Smooth muscle cell (in vitro differentiated cells): ENCODE results near the gene PRRG2. TPM values are rescaled to one million over a fixed set of nuclear protein-coding genes. Genes with fewer than 3 reads are reported as not detected.
"Not testable (repeated sequence)": the region's sequence is repeated elsewhere in the genome, so short reads cannot be mapped to it uniquely, and the experiment has no call there.

Experiments
- DNase-seq: peaks from one replicate; lab custom pipeline; 2025; ENCODE audit not compliant: unreplicated experiment; lab: John Stamatoyannopoulos, UW
- H2AFZ ChIP-seq: fragments of 200-600 bp; sonication (generic); 2 replicates; pipeline ENCODE4 v1.6.0; 2016; ENCODE audit warnings: antibody characterized with exemption, low read depth, mild to moderate bottlenecking
- H3F3A ChIP-seq: fragments of 200-600 bp; sonication (generic); 2 replicates; pipeline ENCODE4 v1.6.0; 2017; ENCODE audit warnings: antibody characterized with exemption, low read depth
- H3K27ac ChIP-seq: fragments of 200-600 bp; sonication (generic); 2 replicates; pipeline ENCODE4 v1.5.1; 2016; ENCODE audit warnings: low read depth, mild to moderate bottlenecking
- H3K27me3 ChIP-seq: fragments of 200-600 bp; sonication (generic); 2 replicates; pipeline ENCODE4 v1.6.1; 2016; ENCODE audit warnings: low read depth, mild to moderate bottlenecking
- H3K36me3 ChIP-seq: fragments of 200-600 bp; sonication (generic); 2 replicates; pipeline ENCODE4 v1.5.1; 2016; ENCODE audit warnings: low read depth
- H3K4me1 ChIP-seq: fragments of 200-600 bp; sonication (generic); 2 replicates; pipeline ENCODE4 v1.5.1; 2016; ENCODE audit warnings: low read depth
- H3K4me2 ChIP-seq: fragments of 200-600 bp; sonication (generic); 2 replicates; pipeline ENCODE4 v1.6.0; 2016; ENCODE audit warnings: mild to moderate bottlenecking
- H3K4me3 ChIP-seq: fragments of 200-600 bp; sonication (generic); 2 replicates; pipeline ENCODE4 v1.5.1; 2016; ENCODE audit warnings: mild to moderate bottlenecking
- H3K79me2 ChIP-seq: fragments of 200-600 bp; sonication (generic); 2 replicates; pipeline ENCODE4 v1.6.0; 2016; ENCODE audit warnings: low read depth, mild to moderate bottlenecking
- H3K9ac ChIP-seq: fragments of 200-600 bp; sonication (generic); 2 replicates; pipeline ENCODE4 v1.6.0; 2016; ENCODE audit warnings: low read depth
- H3K9me3 ChIP-seq: fragments of 200-600 bp; sonication (generic); replicated peaks from 2 replicates; pipeline ENCODE4 v1.5.1; 2016; ENCODE audit warnings: low read depth
- H4K20me1 ChIP-seq: fragments of 200-600 bp; sonication (generic); 2 replicates; pipeline ENCODE4 v1.6.0; 2016; ENCODE audit warnings: low read depth
- CTCF ChIP-seq: fragments of 200-600 bp; sonication (generic); IDR thresholded peaks from 2 replicates; pipeline ENCODE4 v1.5.1; 2017; ENCODE audit warnings: borderline replicate concordance, mild to moderate bottlenecking, antibody characterized with exemption; ENCODE audit not compliant: insufficient read depth, poor library complexity, severe bottlenecking
- WGBS: methylation state at CpG from one replicate; pipeline ENCODE4 v1.1.7; 2016; ENCODE audit warnings: low lambda C conversion rate; 5-methylcytosine and 5-hydroxymethylcytosine counted together
- polyA plus RNA-seq: library from polyadenylated mRNA; unstranded; fragments of >200 nt; fragmentation: Nextera tagmentation; extraction: Ambion mirVana; gene quantifications from 2 replicates; pipeline ENCODE4 v1.2.1, GENCODE V29; 2016
- total RNA-seq: library from RNA; depleted of rRNA; stranded (reverse); fragments of >200 nt; gene quantifications from 2 replicates; pipeline ENCODE4 v1.2.3, GENCODE V29; 2014

PRRG2 gene
- total and polyA plus RNA-seq, 2 experiments from 2014 or later = 0.24 to 13.5 TPM

GRCh38 chr19:49614096-49614833, 33.1 kb downstream of the PRRG2 start:
- no peak for DNase-seq
- TF ChIP-seq CTCF = peak; percentile 6
- H3K4me2 ChIP-seq = peak overlapping the region; percentile 51
- peak overlapping the region; percentile 94 for H3K27ac ChIP-seq
- peaks cover 58% of the 10 kb centered on the region for H4K20me1 ChIP-seq
- peak overlapping the region; percentile 54 for H3K9ac ChIP-seq
- no peak overlapping the region for H2AFZ ChIP-seq
- WGBS = 44% methylated on average over 19 of the region's 19 CpGs
- H3F3A ChIP-seq = no peaks in the 10 kb centered on the region
- no peaks in the 10 kb centered on the region for H3K27me3 ChIP-seq
- H3K36me3 ChIP-seq = no peaks in the 10 kb centered on the region
- no peaks in the 10 kb centered on the region for H3K4me1 ChIP-seq
- no peak overlapping the region for H3K4me3 ChIP-seq
- peaks cover 41% of the 10 kb centered on the region for H3K79me2 ChIP-seq
- no peaks in the 10 kb centered on the region for H3K9me3 ChIP-seq

DNA sequence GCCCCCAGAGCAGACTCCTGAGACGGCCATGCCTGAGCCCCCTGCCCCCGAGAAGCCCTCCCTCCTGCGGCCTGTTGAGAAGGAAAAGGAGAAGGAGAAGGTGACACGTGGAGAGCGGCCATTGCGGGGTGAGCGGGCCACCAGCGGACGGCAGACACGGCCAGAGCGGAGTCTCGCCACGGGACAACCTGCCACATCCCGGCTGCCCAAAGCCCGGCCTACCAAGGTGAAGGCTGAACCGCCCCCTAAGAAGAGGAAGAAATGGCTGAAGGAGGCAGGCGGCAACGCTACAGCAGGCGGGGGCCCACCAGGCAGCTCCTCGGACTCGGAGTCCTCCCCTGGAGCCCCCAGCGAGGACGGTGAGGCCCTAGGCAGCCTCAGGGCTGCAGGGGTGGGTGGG, 34.7 kb downstream of the PRRG2 start:
- Histone ChIP-seq H3K4me2 (no peak overlapping the region), H3K79me2 (peaks cover 26% of the 10 kb centered on the region), H3K36me3 (no peaks in the 10 kb centered on the region), H3K27ac (no peak overlapping the region), H3F3A (no peaks in the 10 kb centered on the region), H3K4me3 (no peak overlapping the region), H4K20me1 (peaks cover 43% of the 10 kb centered on the region), H3K4me1 (no peaks in the 10 kb centered on the region), H3K27me3 (no peaks in the 10 kb centered on the region), H2AFZ (no peak overlapping the region), H3K9ac (no peak overlapping the region), H3K9me3 (no peaks in the 10 kb centered on the region)
- 98% methylated on average over 23 of the region's 23 CpGs for WGBS
- DNase-seq = no peak
- no peak for TF ChIP-seq CTCF

DNA sequence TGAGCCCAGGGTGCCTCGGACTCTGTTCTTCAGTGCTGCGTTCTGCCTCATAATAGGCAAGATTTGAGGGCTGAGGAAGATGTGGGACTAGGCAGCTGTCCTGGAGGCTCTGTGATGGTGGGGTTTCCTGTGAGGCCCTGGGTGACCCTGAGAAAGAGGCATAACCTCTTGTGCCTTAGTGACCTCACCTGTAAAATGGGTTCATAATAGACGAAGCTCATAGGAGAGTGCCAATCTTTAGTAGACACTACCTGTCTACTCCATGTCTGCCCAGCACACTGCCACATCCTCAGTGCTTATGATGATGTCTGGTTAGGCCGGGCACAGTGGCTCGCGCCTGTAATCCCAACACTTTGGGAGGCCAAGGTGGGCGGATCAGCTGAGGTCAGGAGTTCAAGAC, 35.4 kb downstream of the PRRG2 start:
- Histone ChIP-seq H3K9me3 (no peaks in the 10 kb centered on the region), H4K20me1 (peaks cover 38% of the 10 kb centered on the region), H3K79me2 (peaks cover 19% of the 10 kb centered on the region), H3K27ac (no peak overlapping the region), H3K4me3 (no peak overlapping the region), H3K9ac (no peak overlapping the region), H2AFZ (no peak overlapping the region), H3K27me3 (no peaks in the 10 kb centered on the region), H3K4me1 (no peaks in the 10 kb centered on the region), H3F3A (no peaks in the 10 kb centered on the region), H3K4me2 (no peak overlapping the region), H3K36me3 (no peaks in the 10 kb centered on the region)
- no peak for TF ChIP-seq CTCF
- 97% methylated on average over 7 of the region's 7 CpGs for WGBS
- DNase-seq = no peak

DNA sequence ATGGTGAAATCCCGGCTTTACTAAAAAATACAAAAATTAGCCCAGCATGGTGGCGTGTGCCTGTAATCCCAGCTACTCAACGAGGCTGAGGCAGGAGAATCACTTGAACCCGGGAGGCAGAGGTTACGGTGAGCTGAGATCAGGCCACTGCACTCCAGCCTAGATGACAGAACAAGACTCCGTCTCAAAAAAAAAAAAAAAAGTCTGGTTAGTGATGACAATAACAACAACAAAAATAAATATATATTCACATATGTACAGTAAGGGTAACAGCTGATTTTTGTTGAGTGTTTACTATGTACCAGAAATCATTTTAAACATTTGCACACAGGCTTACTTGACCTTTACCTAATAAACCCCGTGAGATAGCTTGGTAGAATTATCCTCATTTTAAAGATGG, 35.8 kb downstream of the PRRG2 start:
- TF ChIP-seq CTCF = no peak
- 97% methylated on average over 7 of the region's 7 CpGs for WGBS

DNA sequence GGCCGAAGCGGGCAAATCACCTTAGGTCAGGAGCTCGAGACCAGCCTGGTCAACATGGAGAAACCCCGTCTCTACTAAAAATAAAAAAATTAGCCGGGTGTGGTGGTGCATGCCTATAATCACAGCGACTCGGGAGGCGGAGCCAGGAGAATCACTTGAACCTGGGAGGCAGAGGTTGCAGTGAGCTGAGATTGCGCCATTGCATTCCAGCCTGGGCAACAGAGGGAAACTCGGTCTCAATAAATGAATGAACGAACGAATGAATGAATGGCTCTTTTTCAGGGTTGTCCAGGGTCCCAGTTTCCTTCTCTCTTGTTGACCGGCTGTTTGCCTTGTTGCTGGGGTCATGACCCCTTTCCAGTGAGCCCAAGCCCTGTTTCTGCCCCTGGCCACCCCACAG, 36.7 kb downstream of the PRRG2 start:
- not testable (repeated sequence) for H3K9me3 ChIP-seq, H2AFZ ChIP-seq, H3K36me3 ChIP-seq, H3F3A ChIP-seq, H3K4me1 ChIP-seq, H3K27ac ChIP-seq, H3K79me2 ChIP-seq, H3K4me2 ChIP-seq, H3K4me3 ChIP-seq, H3K27me3 ChIP-seq, H3K9ac ChIP-seq, DNase-seq
- peaks cover 28% of the 10 kb centered on the region for H4K20me1 ChIP-seq
- 98% methylated on average over 13 of the region's 13 CpGs for WGBS

More for the DNA sequence above, 35.8 kb downstream of the PRRG2 start:
- H3K36me3 ChIP-seq = no peaks in the 10 kb centered on the region
- H3K9me3 ChIP-seq = no peaks in the 10 kb centered on the region
- H3K27ac ChIP-seq = no peak overlapping the region
- H3K27me3 ChIP-seq = no peaks in the 10 kb centered on the region
- H3K79me2 ChIP-seq = peaks cover 18% of the 10 kb centered on the region
- H3K4me2 ChIP-seq = no peak overlapping the region
- H3K4me1 ChIP-seq = no peaks in the 10 kb centered on the region
- H4K20me1 ChIP-seq = peaks cover 37% of the 10 kb centered on the region
- no peak overlapping the region for H3K9ac ChIP-seq
- DNase-seq = no peak
- no peaks in the 10 kb centered on the region for H3F3A ChIP-seq
- no peak overlapping the region for H3K4me3 ChIP-seq
- no peak overlapping the region for H2AFZ ChIP-seq
